Stimulated activated CD8-positive, alpha-beta memory T cell treated with anti-CD3 and anti-CD28 coated beads, Interleukin-12 subunit alpha, Interleukin-12 subunit beta, amount 100 ng/mL, for 4 hours (primary cell): ENCODE results near the gene NCMAP.
"Not testable (repeated sequence)": the region's sequence is repeated elsewhere in the genome, so short reads cannot be mapped to it uniquely, and the experiment has no call there.

Experiments
- DNase-seq: peaks from one replicate; pipeline ENCODE4 v3.0.0-alpha.2; 2020; ENCODE audit warnings: low read depth

NCMAP gene

GRCh38 chr1:24541711-24542346 lies 14.1 kb upstream of the NCMAP start:
- DNase-seq: no peak

- DNase-seq: no peak
Observed at GRCh38 chr1:24544239-24544638, 11.6 kb upstream of the NCMAP start.

DNA sequence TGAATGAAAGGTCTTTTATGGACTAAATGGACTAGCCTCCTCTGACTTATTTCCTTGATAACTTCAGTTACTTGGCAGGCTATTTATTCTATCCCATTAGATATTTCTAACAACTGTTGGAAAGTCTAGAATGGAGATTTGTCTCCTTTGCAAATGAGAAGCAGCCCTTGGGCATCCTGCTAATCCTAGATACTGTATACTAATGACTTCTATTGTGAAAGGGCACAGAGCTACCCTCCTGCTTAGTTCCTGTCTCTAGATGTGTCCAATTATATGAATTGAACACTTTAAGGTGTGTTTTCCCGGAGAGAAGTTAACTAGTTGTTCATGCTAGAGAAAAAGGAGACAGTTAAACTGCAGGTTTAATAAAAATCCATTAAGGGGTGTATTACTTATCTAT lies 10.2 kb upstream of the NCMAP start:
- no peak for DNase-seq

GRCh38 chr1:24547195-24547594 lies 8.7 kb upstream of the NCMAP start:
- DNase-seq: no peak

- DNase-seq: no peak
Observed at GRCh38 chr1:24548070-24548469, 7.8 kb upstream of the NCMAP start.

GRCh38 chr1:24549210-24549609 lies 6.7 kb upstream of the NCMAP start:
- not testable (repeated sequence) for DNase-seq

- no peak for DNase-seq
Observed at GRCh38 chr1:24551290-24551959, 4.5 kb upstream of the NCMAP start.

DNA sequence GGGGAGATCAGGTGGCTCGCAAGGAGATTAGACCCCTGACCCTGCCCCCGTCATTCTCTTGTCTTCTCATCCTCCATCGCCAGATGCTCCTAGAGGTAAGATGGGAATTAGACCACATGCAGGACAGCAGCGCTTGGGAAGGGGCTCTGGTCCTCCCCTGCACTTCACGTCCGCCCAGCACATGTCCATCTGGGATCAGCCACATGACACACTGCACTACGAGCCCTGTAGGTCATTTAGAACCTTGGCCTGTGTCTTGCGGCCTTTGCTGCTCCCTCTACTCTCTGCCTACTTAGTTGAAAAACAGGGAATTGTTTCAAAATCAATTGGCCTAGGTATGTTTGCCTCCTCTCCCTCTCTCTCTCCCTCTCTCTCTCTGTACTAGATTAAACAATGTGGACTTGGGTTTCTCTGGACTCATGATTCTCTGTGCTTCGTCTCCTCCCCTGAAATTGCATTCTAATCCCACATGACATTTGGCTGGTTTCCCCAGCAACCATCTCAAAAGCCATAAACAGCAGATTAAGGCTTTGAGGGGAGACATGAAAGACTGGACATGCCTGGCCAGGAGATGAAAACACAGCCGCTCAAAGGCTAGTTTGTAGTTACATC lies 3.8 kb upstream of the NCMAP start:
- no peak for DNase-seq

GRCh38 chr1:24553931-24554330 lies 2.0 kb upstream of the NCMAP start:
- DNase-seq: no peak

DNA sequence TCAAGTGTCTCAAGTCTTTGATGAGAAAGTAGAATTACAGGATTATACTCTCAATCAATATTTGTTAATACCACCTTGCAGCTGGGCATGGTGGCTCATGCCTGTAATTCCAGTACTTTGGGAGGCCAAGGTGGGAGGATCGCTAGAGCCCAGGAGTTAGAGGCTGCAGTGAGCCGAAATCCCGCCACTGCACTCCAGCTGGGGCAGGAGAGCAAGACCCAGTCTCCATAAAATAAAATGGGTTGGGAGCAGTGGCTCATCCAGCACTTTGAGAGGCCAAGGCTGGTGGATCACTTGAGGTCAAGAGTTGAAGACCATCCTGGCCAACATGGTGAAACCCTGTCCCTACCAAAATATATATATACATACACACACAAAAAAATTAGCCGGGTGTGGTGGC lies 1.2 kb upstream of the NCMAP start:
- DNase-seq: no peak

GRCh38 chr1:24556414-24556795 lies 518 bp downstream of the NCMAP start:
- DNase-seq: no peak

- no peak for DNase-seq
Observed at GRCh38 chr1:24557220-24557619, 1.3 kb downstream of the NCMAP start.

- no peak for DNase-seq
Observed at GRCh38 chr1:24557711-24558131, 1.8 kb downstream of the NCMAP start.

GRCh38 chr1:24558455-24558854 lies 2.6 kb downstream of the NCMAP start:
- no peak for DNase-seq

GRCh38 chr1:24558902-24559791 lies 3.3 kb downstream of the NCMAP start:
- no peak for DNase-seq

- DNase-seq: no peak
Observed at GRCh38 chr1:24560361-24560760, 4.5 kb downstream of the NCMAP start.

GRCh38 chr1:24562625-24563024 lies 6.7 kb downstream of the NCMAP start:
- no peak for DNase-seq

DNA sequence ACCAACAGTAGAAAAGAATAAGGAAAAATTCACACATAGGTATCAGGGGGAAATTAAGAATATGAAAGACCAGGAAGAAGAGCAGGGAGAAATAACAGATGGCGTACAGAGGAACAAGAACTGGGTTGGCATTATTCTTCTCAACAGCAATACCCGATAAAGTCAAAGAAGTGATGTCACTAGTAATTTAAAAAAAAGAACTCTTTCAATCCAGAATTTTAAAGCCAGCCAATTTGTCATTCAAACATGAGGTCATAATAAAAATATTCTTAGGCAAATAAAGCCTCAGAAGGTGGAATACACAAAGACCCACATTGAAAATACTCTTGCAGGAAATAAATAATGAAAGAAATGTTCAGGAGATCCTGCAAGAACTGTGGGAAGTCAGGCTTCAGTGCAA lies 8.8 kb downstream of the NCMAP start:
- DNase-seq: no peak

- no peak for DNase-seq
Observed at GRCh38 chr1:24566236-24566867, 10.5 kb downstream of the NCMAP start.

DNA sequence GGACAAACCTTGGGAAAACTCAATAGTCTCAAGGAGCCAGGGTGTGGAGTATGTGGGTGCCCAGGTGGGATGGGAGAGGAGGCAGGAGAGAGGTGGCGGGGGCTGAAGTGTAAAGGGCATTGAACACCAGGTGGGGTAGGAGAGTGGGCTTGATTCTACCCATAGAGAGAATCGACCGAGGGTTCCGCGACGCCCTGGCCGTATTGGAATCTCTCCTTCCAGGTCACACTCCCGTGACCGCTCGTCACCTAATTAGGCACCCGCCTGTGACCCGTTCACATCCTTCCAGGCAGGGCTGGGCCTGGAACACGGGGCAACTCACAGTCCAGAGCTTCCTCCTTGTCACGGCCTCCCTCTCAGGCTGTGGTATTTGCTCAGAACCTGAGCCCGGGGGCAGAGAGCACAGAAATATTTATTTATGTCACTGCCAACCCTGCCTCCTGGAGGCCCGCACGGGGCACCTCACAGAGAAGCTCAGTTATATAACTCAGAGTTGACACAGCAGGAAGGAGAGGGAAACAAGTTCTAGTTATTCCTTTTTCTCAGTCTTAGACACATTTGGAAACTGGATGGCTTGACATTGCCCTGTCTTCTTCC lies 12.0 kb downstream of the NCMAP start:
- no peak for DNase-seq

DNA sequence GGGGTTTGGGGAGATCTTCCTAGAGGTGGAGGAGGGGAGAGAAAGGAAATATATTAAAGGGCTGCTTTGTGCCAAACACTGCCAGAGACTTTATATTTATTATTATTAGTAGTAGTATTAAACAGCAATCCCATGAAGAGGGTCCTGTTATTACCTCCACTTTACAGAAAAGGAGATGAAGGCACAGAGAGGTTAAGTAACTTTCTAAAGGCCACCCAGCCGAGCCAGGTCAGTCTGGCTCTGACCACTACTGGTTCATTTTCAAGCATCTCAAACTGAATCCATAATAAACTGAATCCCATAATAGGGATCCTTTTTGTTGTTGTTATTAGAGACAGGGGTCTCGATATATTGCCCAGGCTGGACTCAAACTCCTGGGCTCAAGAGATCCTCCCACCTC lies 12.6 kb downstream of the NCMAP start:
- no peak for DNase-seq
